ENCODE data around the gene WNK3. TPM values are rescaled to one million over a fixed set of nuclear protein-coding genes. Genes with fewer than 3 reads are reported as not detected.
"Not testable (repeated sequence)": the region's sequence is repeated elsewhere in the genome, so short reads cannot be mapped to it uniquely, and the experiment has no call there.

WNK3 gene
- total RNA-seq, 1 donor from 2014 or later, result 0.40 TPM

GRCh38 chrX:54359408-54359807 lies 1.6 kb upstream of the WNK3 start:
- CTCF ChIA-PET, result no interaction called here
- no peak for TF ChIP-seq CTCF (IDR thresholded peaks at IDR 0.05)
- H3K27ac Mint-ChIP-seq, result no peak overlapping the region
- POLR2A ChIA-PET, result interaction anchor here (0.8 kb wide), 1 partner anchor 641 kb away, joined by 4 read pairs; the partner anchor contains the start of gene APEX2
- H3K27me3 Mint-ChIP-seq, result peaks cover 10% of the 10 kb centered on the region
- no peaks in the 10 kb centered on the region for H3K9me3 Mint-ChIP-seq
- peak overlapping the region; percentile 85 for H3K4me3 Mint-ChIP-seq
- no peak for DNase-seq
- intact Hi-C loops (cut with micrococcal nuclease), result loop anchor here (2.0 to 5.0 kb wide), 3 partner anchors 317 to 927 kb away; partner anchors contain the start of genes APEX2, HSD17B10 and PHF8
- no peaks in the 10 kb centered on the region for H3K36me3 Mint-ChIP-seq (ENCODE audit: low read depth)
- ATAC-seq (ENCODE audit: low read depth), result no peak
- H3K4me1 Mint-ChIP-seq, result peaks cover 20% of the 10 kb centered on the region

GRCh38 chrX:54358424-54359211 lies 772 bp upstream of the WNK3 start:
- CTCF ChIA-PET, result no interaction called here
- Mint-ChIP-seq H3K27ac (peak overlapping the region; percentile 59), H3K4me1 (peaks cover 20% of the 10 kb centered on the region), H3K9me3 (no peaks in the 10 kb centered on the region), H3K27me3 (peaks cover 10% of the 10 kb centered on the region), H3K36me3 (ENCODE audit: low read depth) (no peaks in the 10 kb centered on the region), H3K4me3 (peak overlapping the region; percentile 85)
- no peak for TF ChIP-seq CTCF (IDR thresholded peaks at IDR 0.05)
- POLR2A ChIA-PET, result no interaction called here
- intact Hi-C loops (cut with micrococcal nuclease), result loop anchor here (2.0 to 5.0 kb wide), 3 partner anchors 316 to 926 kb away; partner anchors contain the start of genes APEX2, HSD17B10 and PHF8
- DNase-seq (peak; percentile 30), ATAC-seq (ENCODE audit: low read depth) (peak; percentile 65)

- intact Hi-C loops (cut with micrococcal nuclease), result no loop called here
- H3K27ac Mint-ChIP-seq, result no peak overlapping the region
- no peak for TF ChIP-seq CTCF (IDR thresholded peaks at IDR 0.05)
- no peaks in the 10 kb centered on the region for H3K9me3 Mint-ChIP-seq
- DNase-seq, result no peak
- H3K27me3 Mint-ChIP-seq, result peaks cover 5% of the 10 kb centered on the region
- no peak overlapping the region for H3K4me3 Mint-ChIP-seq
- ChIA-PET CTCF (no interaction called here), POLR2A (no interaction called here)
- H3K4me1 Mint-ChIP-seq, result peaks cover 10% of the 10 kb centered on the region
- ATAC-seq (ENCODE audit: low read depth), result no peak
- no peaks in the 10 kb centered on the region for H3K36me3 Mint-ChIP-seq (ENCODE audit: low read depth)
Measured at GRCh38 chrX:54352677-54353076, 5.2 kb downstream of the WNK3 start.

GRCh38 chrX:54337383-54337782 lies 20.5 kb downstream of the WNK3 start:
- H3K9me3 Mint-ChIP-seq; DNase-seq; H3K27me3 Mint-ChIP-seq; ATAC-seq (ENCODE audit: low read depth); intact Hi-C loops (cut with micrococcal nuclease); H3K4me1 Mint-ChIP-seq; POLR2A ChIA-PET; H3K4me3 Mint-ChIP-seq; H3K27ac Mint-ChIP-seq; H3K36me3 Mint-ChIP-seq (ENCODE audit: low read depth); CTCF ChIA-PET: not testable (repeated sequence)

GRCh38 chrX:54325077-54325476 lies 32.8 kb downstream of the WNK3 start:
- Mint-ChIP-seq H3K27ac (no peak overlapping the region), H3K27me3 (no peaks in the 10 kb centered on the region), H3K4me3 (no peak overlapping the region), H3K4me1 (no peaks in the 10 kb centered on the region), H3K36me3 (ENCODE audit: low read depth) (no peaks in the 10 kb centered on the region), H3K9me3 (no peaks in the 10 kb centered on the region)
- CTCF ChIA-PET, result no interaction called here
- POLR2A ChIA-PET, result no interaction called here
- no peak for TF ChIP-seq CTCF (IDR thresholded peaks at IDR 0.05)
- no peak for DNase-seq
- ATAC-seq (ENCODE audit: low read depth), result no peak
- intact Hi-C loops (cut with micrococcal nuclease), result no loop called here

All from activated B cell treated with CpG ODN at 0.5 μM for 24 hours (primary cell).